NT2/D1 (cell line): ENCODE measurements around the gene SCEL.

Experiments
- DNase-seq: peaks from one replicate; pipeline ENCODE4 v3.0.0-alpha.2; 2011; ENCODE audit warnings: low read depth, low spot score
- H3K27me3 ChIP-seq: 2 replicates; pipeline ENCODE4 v1.6.0; 2011; ENCODE audit warnings: mild to moderate bottlenecking; ENCODE audit not compliant: insufficient read length, insufficient read depth
- H3K36me3 ChIP-seq: 2 replicates; pipeline ENCODE4 v1.6.1; 2011; ENCODE audit warnings: mild to moderate bottlenecking, low read length, mixed read lengths; ENCODE audit not compliant: insufficient read depth, insufficient read length
- H3K4me1 ChIP-seq: 2 replicates; pipeline ENCODE4 v1.5.1; 2011; ENCODE audit not compliant: insufficient read depth, insufficient read length
- H3K4me3 ChIP-seq: 2 replicates; pipeline ENCODE4 v1.5.1; 2011; ENCODE audit warnings: low read depth; ENCODE audit not compliant: insufficient read length
- H3K9ac ChIP-seq: 2 replicates; pipeline ENCODE4 v1.6.0; 2011; ENCODE audit warnings: low read depth; ENCODE audit not compliant: insufficient read length
- H3K9me3 ChIP-seq: 2 replicates; pipeline ENCODE4 v1.5.1; 2011; ENCODE audit warnings: mild to moderate bottlenecking, low read length; ENCODE audit not compliant: insufficient read depth
- SUZ12 ChIP-seq: IDR thresholded peaks from 2 replicates; pipeline ENCODE4 v1.6.1; 2011; ENCODE audit not compliant: insufficient read length, insufficient read depth; ENCODE audit errors: extremely low read depth
- YY1 ChIP-seq: IDR thresholded peaks from 2 replicates; pipeline ENCODE4 v1.6.1; 2011; ENCODE audit not compliant: insufficient read length, insufficient read depth
- ZNF274 ChIP-seq: IDR thresholded peaks from 2 replicates; pipeline ENCODE4 v1.6.1; 2011; ENCODE audit warnings: mild to moderate bottlenecking, low read depth, low read length

SCEL gene

GRCh38 chr13:77674852-77675251, 139.3 kb downstream of the SCEL start:
- Histone ChIP-seq H3K9ac (no peak overlapping the region), H3K4me3 (no peak overlapping the region), H3K27me3 (no peaks in the 10 kb centered on the region), H3K9me3 (no peaks in the 10 kb centered on the region), H3K4me1 (no peaks in the 10 kb centered on the region), H3K36me3 (no peaks in the 10 kb centered on the region)
- TF ChIP-seq ZNF274 = no peak
- TF ChIP-seq YY1 = no peak
- no peak for TF ChIP-seq SUZ12
- no peak for DNase-seq

- no peak overlapping the region for H3K9ac ChIP-seq
- DNase-seq = no peak
- no peaks in the 10 kb centered on the region for H3K27me3 ChIP-seq
- TF ChIP-seq SUZ12 (no peak), ZNF274 (no peak)
- H3K4me3 ChIP-seq = no peak overlapping the region
- H3K9me3 ChIP-seq = no peaks in the 10 kb centered on the region
- no peaks in the 10 kb centered on the region for H3K36me3 ChIP-seq
- no peaks in the 10 kb centered on the region for H3K4me1 ChIP-seq
Measured at GRCh38 chr13:77678691-77679235, 143.3 kb downstream of the SCEL start.

- Histone ChIP-seq H3K4me1 (no peaks in the 10 kb centered on the region), H3K9me3 (no peaks in the 10 kb centered on the region), H3K4me3 (no peak overlapping the region), H3K9ac (no peak overlapping the region), H3K27me3 (no peaks in the 10 kb centered on the region), H3K36me3 (no peaks in the 10 kb centered on the region)
- no peak for TF ChIP-seq ZNF274
- no peak for TF ChIP-seq SUZ12
- TF ChIP-seq YY1 = no peak
- DNase-seq = no peak
Measured at GRCh38 chr13:77687799-77688198, 152.3 kb downstream of the SCEL start.

- Histone ChIP-seq H3K36me3 (no peaks in the 10 kb centered on the region), H3K9ac (no peak overlapping the region), H3K9me3 (no peaks in the 10 kb centered on the region), H3K4me1 (no peaks in the 10 kb centered on the region), H3K27me3 (peaks cover 13% of the 10 kb centered on the region), H3K4me3 (no peak overlapping the region)
- no peak for DNase-seq
- no peak for TF ChIP-seq YY1
- no peak for TF ChIP-seq SUZ12
- no peak for TF ChIP-seq ZNF274
Measured at GRCh38 chr13:77691871-77692270, 156.4 kb downstream of the SCEL start.

DNA sequence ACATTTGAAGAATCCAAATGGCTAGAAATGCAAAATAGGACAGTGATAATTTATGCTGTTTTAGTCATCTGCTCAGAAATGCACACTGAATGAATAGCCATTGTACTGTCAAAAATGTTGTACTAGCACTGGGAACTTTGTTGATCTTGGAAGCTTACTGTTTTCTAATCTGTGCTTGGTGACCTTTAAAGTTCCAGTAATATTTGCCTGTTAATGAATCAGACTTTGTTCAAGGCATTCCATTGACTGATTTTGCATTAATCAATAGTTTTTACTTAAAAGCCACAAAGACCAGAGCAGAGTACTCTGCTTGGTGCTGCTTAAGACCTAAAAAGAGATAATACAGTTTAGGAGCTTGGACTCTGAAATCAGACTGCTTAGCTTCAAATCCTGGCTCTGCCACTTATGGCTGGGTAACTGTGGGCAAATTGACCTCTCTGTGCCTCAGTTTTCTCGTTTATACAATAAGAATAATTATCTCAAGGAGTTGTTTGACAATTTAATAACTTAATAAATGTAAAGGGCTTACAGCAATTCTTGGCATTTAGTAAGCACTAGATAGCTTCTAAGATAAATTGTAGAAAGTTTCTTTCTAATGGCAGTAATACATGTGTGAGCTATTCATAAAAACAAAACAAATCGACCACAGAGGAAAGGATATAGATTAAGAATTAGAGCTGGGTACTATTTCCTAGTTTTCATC, 157.4 kb downstream of the SCEL start:
- Histone ChIP-seq H3K27me3 (peaks cover 17% of the 10 kb centered on the region), H3K36me3 (no peaks in the 10 kb centered on the region), H3K9ac (no peak overlapping the region), H3K4me1 (no peaks in the 10 kb centered on the region), H3K4me3 (no peak overlapping the region), H3K9me3 (no peaks in the 10 kb centered on the region)
- no peak for DNase-seq
- no peak for TF ChIP-seq SUZ12
- no peak for TF ChIP-seq ZNF274
- no peak for TF ChIP-seq YY1

DNA sequence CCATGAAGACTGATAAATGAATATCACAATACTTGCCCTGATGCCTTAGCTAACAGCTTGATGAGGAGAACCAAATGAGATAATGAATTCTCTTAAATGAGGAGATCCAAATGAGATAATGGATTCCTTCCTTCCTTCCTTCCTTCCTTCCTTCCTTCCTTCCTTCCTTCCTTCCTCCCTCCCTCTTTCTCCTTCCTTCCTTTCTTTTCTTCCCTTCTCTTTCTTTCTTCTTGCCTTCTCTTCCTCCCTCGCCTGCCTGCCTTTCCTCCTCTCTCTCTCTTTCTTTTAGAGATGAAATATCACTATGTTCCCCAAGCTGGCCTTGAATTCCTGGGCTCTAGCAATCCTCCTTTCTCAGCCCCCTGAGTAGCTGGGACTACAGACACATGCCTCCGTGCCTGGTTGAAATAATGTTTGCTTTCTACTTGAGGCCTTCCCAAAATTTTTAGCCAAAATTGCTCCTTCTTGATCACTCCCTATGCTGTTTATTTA, 158.0 kb downstream of the SCEL start:
- Histone ChIP-seq H3K4me3 (no peak overlapping the region), H3K36me3 (no peaks in the 10 kb centered on the region), H3K9ac (no peak overlapping the region), H3K4me1 (no peaks in the 10 kb centered on the region), H3K9me3 (no peaks in the 10 kb centered on the region), H3K27me3 (peaks cover 17% of the 10 kb centered on the region)
- TF ChIP-seq SUZ12 = no peak
- no peak for TF ChIP-seq ZNF274
- TF ChIP-seq YY1 = no peak
- no peak for DNase-seq
